HepG2 (cell line): ENCODE data around the gene POU6F1. TPM values are rescaled to one million over a fixed set of nuclear protein-coding genes. Genes with fewer than 3 reads are reported as not detected.

ENCODE experiments used
- ATAC-seq: fragments of 200-7000 bp; cut with Tn5 transposase; 3 replicates; pipeline ENCODE4 v1.9.1; 2020; ENCODE audit warnings: mild to moderate bottlenecking, moderate library complexity
- BruUV-seq: library from RNA; stranded (reverse); fragments of 400-500 nt; replicated peaks from 2 replicates; lab custom pipeline; 2021; lab: Mats Ljungman, UMichigan
- CTCF ChIA-PET: fragments of 300-600 bp; formaldehyde crosslinking; extraction: SDS; loops from one replicate; lab custom pipeline; 2021; ENCODE audit warnings: low total read pairs, inconsistent platforms, low intra/inter-chr PET ratio; lab: Yijun Ruan, JAX
- POLR2A ChIA-PET: fragments of 350-600 bp; sonication (Branson Sonifier 250); formaldehyde crosslinking; loops from one replicate; lab custom pipeline; 2020; ENCODE audit warnings: antibody characterized with exemption, inconsistent platforms; lab: Yijun Ruan, JAX
- DNase-seq: peaks from one replicate; pipeline ENCODE4 v3.0.0-alpha.2; 2015; ENCODE audit warnings: low spot score
- FAIRE-seq: peaks from 3 replicates; lab custom pipeline; 2011; peaks lifted over from hg19 to GRCh38; lab: Jason Lieb, UNC
- H2AFZ ChIP-seq: one replicate; pipeline ENCODE4 v1.6.1; 2011; ENCODE audit warnings: low read length, inconsistent platforms
- H3K27ac ChIP-seq: fragments of 300-600 bp; 3 replicates; pipeline ENCODE4 v1.8.0; 2011; ENCODE audit warnings: mixed run types, mild to moderate bottlenecking, mixed read lengths, low read length, inconsistent platforms; ENCODE audit not compliant: insufficient read depth; ENCODE audit errors: extremely low read length
- H3K27me3 ChIP-seq, 2 experiments: fragments of 200-600 bp in 1 of 2; 2 replicates in 1 of 2; 3 replicates in 1 of 2; pipeline versions ENCODE4 v1.6.0 to v1.8.0; 2011; ENCODE audit warnings: low read length in 2 of 2, mild to moderate bottlenecking in 2 of 2, moderate library complexity in 2 of 2, inconsistent platforms in 1 of 2; ENCODE audit not compliant: insufficient read depth in 2 of 2, control insufficient read depth in 1 of 2
- H3K36me3 ChIP-seq, 2 experiments: fragments of 200-600 bp in 1 of 2; replicated peaks in 1 of 2; 2 replicates in 1 of 2; 3 replicates in 1 of 2; pipeline versions ENCODE4 v1.5.1 to v1.8.0; 2011; ENCODE audit warnings: low read length in 2 of 2, inconsistent platforms in 1 of 2; ENCODE audit not compliant: insufficient read depth in 2 of 2, control insufficient read depth in 1 of 2
- H3K4me1 ChIP-seq: 2 replicates; pipeline ENCODE4 v1.5.1; 2012; ENCODE audit warnings: low read length, inconsistent platforms; ENCODE audit not compliant: insufficient read depth
- H3K4me2 ChIP-seq: 2 replicates; pipeline ENCODE4 v1.6.0; 2011; ENCODE audit warnings: low read depth, low read length, inconsistent platforms
- H3K4me3 ChIP-seq, 3 experiments: fragments of 200-600 bp in 1 of 3; sonication (generic), shearing (Covaris generic) in 1 of 3; replicated peaks in 1 of 3; 2 replicates each; pipeline ENCODE4 v1.5.1; 2011 to 2016; ENCODE audit warnings: low read length in 3 of 3, inconsistent platforms in 2 of 3, low read depth in 2 of 3, mild to moderate bottlenecking in 2 of 3, control low read depth in 1 of 3, mixed read lengths in 1 of 3; ENCODE audit not compliant: insufficient read depth in 1 of 3
- H3K79me2 ChIP-seq: one replicate; pipeline ENCODE4 v1.6.1; 2011; ENCODE audit warnings: low read length, inconsistent platforms; ENCODE audit not compliant: insufficient read depth
- H3K9ac ChIP-seq: 2 replicates; pipeline ENCODE4 v1.6.0; 2011; ENCODE audit warnings: mild to moderate bottlenecking, low read depth, low read length, inconsistent platforms; ENCODE audit not compliant: insufficient read depth
- H3K9me3 ChIP-seq: 2 replicates; pipeline ENCODE4 v1.5.1; 2012; ENCODE audit warnings: mild to moderate bottlenecking, low read length
- H4K20me1 ChIP-seq: 2 replicates; pipeline ENCODE4 v1.6.0; 2011; ENCODE audit warnings: inconsistent platforms, mild to moderate bottlenecking, low read length, moderate library complexity; ENCODE audit not compliant: insufficient read depth
- EP300 ChIP-seq, 3 experiments: sonication (generic) in 1 of 3; formaldehyde crosslinking in 1 of 3; IDR thresholded peaks; 2 replicates each; pipeline versions ENCODE4 v1.5.1 to v1.6.1; 2011 to 2020; ENCODE audit warnings: low read depth in 2 of 3, low read length in 2 of 3, borderline replicate concordance in 1 of 3, improper control_type of control experiment in 1 of 3, mild to moderate bottlenecking in 1 of 3, missing genetic modification reagents in 1 of 3, moderate library complexity in 1 of 3
- ETV5 ChIP-seq: IDR thresholded peaks from 2 replicates; pipeline ENCODE4 v1.6.1; 2018; ENCODE audit warnings: missing biosample characterization, missing genetic modification reagents, inconsistent platforms, borderline replicate concordance
- HDAC1 ChIP-seq: sonication (generic); formaldehyde crosslinking; IDR thresholded peaks from 2 replicates; pipeline ENCODE4 v1.5.1; 2020; ENCODE audit warnings: mild to moderate bottlenecking, missing genetic modification reagents
- MAFF ChIP-seq: IDR thresholded peaks from 2 replicates; pipeline ENCODE4 v1.6.1; 2011; ENCODE audit warnings: low read depth, low read length, improper control_type of control experiment
- NCOA2 ChIP-seq: sonication (generic); formaldehyde crosslinking; IDR thresholded peaks from 2 replicates; pipeline ENCODE4 v1.8.0; 2022; ENCODE audit warnings: inconsistent platforms
- NFE2L2 ChIP-seq: fragments of 150-350 bp; IDR thresholded peaks from 2 replicates; pipeline ENCODE4 v1.6.1; 2014; ENCODE audit warnings: low read length
- PHF8 ChIP-seq: sonication (generic); formaldehyde crosslinking; IDR thresholded peaks from 2 replicates; pipeline ENCODE4 v1.5.0; 2020; ENCODE audit warnings: missing genetic modification reagents
- SRSF1 ChIP-seq: fragments of 200-400 bp; formaldehyde crosslinking; optimal IDR thresholded peaks from 2 replicates; pipeline ENCODE3; 2017; ENCODE audit warnings: mild to moderate bottlenecking, low read depth, low read length, moderate library complexity
- YEATS4 ChIP-seq: sonication (generic); formaldehyde crosslinking; IDR thresholded peaks from 2 replicates; pipeline ENCODE4 v1.4.0; 2020; ENCODE audit warnings: missing genetic modification reagents, borderline replicate concordance
- ZKSCAN5 ChIP-seq: sonication (generic); formaldehyde crosslinking; IDR thresholded peaks from 2 replicates; pipeline ENCODE4 v1.5.1; 2020; ENCODE audit warnings: mild to moderate bottlenecking, missing genetic modification reagents
- ZMYM3 ChIP-seq: sonication (generic); formaldehyde crosslinking; IDR thresholded peaks from 2 replicates; pipeline ENCODE4 v1.5.1; 2020; ENCODE audit warnings: mild to moderate bottlenecking, missing genetic modification reagents
- ZNF333 ChIP-seq: sonication (generic); formaldehyde crosslinking; IDR thresholded peaks from 2 replicates; pipeline ENCODE4 v1.4.0; 2020; ENCODE audit warnings: mild to moderate bottlenecking, missing genetic modification reagents, borderline replicate concordance
- ZNF530 ChIP-seq: sonication (generic); formaldehyde crosslinking; IDR thresholded peaks from 2 replicates; pipeline ENCODE4 v1.5.0; 2020; ENCODE audit warnings: low read depth, mild to moderate bottlenecking, missing genetic modification reagents
- ZNF557 ChIP-seq: sonication (generic); formaldehyde crosslinking; IDR thresholded peaks from 2 replicates; pipeline ENCODE4 v1.4.0; 2020; ENCODE audit warnings: missing genetic modification reagents
- ZNF564 ChIP-seq: sonication (generic); formaldehyde crosslinking; IDR thresholded peaks from 2 replicates; pipeline ENCODE4 v1.8.1; 2023; ENCODE audit warnings: mild to moderate bottlenecking, missing genetic modification reagents
- ZSCAN9 ChIP-seq: IDR thresholded peaks from 2 replicates; pipeline ENCODE4 v1.6.1; 2016; ENCODE audit warnings: borderline replicate concordance
- WGBS: methylation state at CpG from one replicate; pipeline ENCODE4 v1.1.6; 2017; ENCODE audit warnings: low lambda C conversion rate; 5-methylcytosine and 5-hydroxymethylcytosine counted together
- in situ Hi-C: cut with HindIII; loops from 2 replicates; pipeline ENCODE4 v1.10.0; 2017; ENCODE audit warnings: low pct_unique_long_range_greater_than_20kb; ENCODE audit not compliant: extremely low pct_ligation_motif_present
- intact Hi-C: fragments of 100-400 bp; cut with micrococcal nuclease; formaldehyde crosslinking; loops from one replicate; pipeline ENCODE4 v1.10.0; 2022; ENCODE audit not compliant: unreplicated experiment
- polyA plus RNA-seq, 8 experiments: library from polyadenylated mRNA; depleted of rRNA in 3 of 8; stranded (reverse) in 7 of 8; unstranded in 1 of 8; fragments of >200 nt; fragmentation: Illumina TruSeq in 4 of 8; extraction: Trizol in 4 of 8; gene quantifications; 2 replicates each; pipeline versions ENCODE4 v1.2.1 to v1.2.3, GENCODE V29; 2011 to 2016; ENCODE audit warnings: low read depth in 4 of 8, missing spikeins in 1 of 8, mixed read lengths in 1 of 8; ENCODE audit not compliant: insufficient read depth in 1 of 8
- total RNA-seq, 5 experiments: library from RNA; depleted of rRNA; stranded (reverse); fragments of >200 nt; fragmentation: Illumina TruSeq; extraction: Trizol; gene quantifications; 2 replicates each; pipeline ENCODE4 v1.2.3, GENCODE V29; 2016; ENCODE audit warnings: low read depth in 1 of 5
- TF ChIP-seq, protein P1 (sequence below): sonication (generic); formaldehyde crosslinking; IDR thresholded peaks from 2 replicates; pipeline ENCODE4 v1.4.0; 2020; ENCODE audit warnings: missing genetic modification reagents
- TF ChIP-seq, protein P2 (sequence below): sonication (generic); formaldehyde crosslinking; IDR thresholded peaks from 2 replicates; pipeline ENCODE4 v1.4.0; 2020; ENCODE audit warnings: mild to moderate bottlenecking, missing genetic modification reagents

The POU6F1 gene
- total and polyA plus RNA-seq, 2 of the 13 experiments (the other 11 are each of a cell fraction or from before 2014, with no cell fraction given), result 0.48 to 0.51 TPM

DNA sequence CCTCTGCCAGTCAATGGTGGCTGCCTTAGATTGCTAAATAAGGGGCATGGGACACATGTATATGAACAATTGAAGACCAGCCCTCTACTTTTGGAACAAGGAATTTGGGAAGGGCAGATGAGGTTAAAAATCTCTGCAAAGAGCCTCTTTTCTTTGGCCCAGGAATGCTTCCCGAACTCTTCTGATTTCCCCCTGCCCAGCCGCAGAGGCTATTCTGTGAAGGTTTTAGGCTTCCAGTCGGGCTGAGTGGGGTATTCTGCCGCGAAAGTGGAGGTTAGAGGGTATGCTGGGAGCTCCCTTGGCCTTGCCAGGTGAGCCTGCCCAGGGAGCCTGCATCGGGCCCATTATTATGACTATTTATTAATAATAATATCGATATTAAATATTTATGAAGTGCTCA lies 1.2 kb downstream of the POU6F1 start:
- Histone ChIP-seq H2AFZ (no peak overlapping the region), H3K9me3 (no peaks in the 10 kb centered on the region), H3K36me3 (no peaks in the 10 kb centered on the region), H4K20me1 (no peaks in the 10 kb centered on the region), H3K79me2 (no peaks in the 10 kb centered on the region), H3K4me2 (peak overlapping the region; percentile 75), H3K27me3 (no peaks in the 10 kb centered on the region; a peak in 1 of 5 replicates), H3K27ac (no peak overlapping the region), H3K4me3 (peak overlapping the region; percentile 71 to 79 (median 73); a peak in 4 of 6 replicates), H3K4me1 (peaks cover 16% of the 10 kb centered on the region), H3K9ac (no peak overlapping the region)
- in situ Hi-C loops, result no loop called here
- BruUV-seq, result no TSS peak
- WGBS, result 41% methylated on average over 7 of the region's 7 CpGs
- intact Hi-C loops, result no loop called here
- DNase-seq (no peak), FAIRE-seq (no peak), ATAC-seq (no peak)
- CTCF ChIA-PET, result no interaction called here
- TF ChIP-seq HDAC1 (CRISPR knock-in tag), result 0 out of 2 replicates have a peak, but pooled peaks have one; percentile 34
- TF ChIP-seq ZKSCAN5 (CRISPR knock-in tag), result no peak
- POLR2A ChIA-PET, result interaction anchor here (1.1 to 2.6 kb wide), 4 partner anchors 12 to 452 kb away, joined by 3 to 15 read pairs (median 4); partner anchors contain the start of gene CSRNP2

DNA sequence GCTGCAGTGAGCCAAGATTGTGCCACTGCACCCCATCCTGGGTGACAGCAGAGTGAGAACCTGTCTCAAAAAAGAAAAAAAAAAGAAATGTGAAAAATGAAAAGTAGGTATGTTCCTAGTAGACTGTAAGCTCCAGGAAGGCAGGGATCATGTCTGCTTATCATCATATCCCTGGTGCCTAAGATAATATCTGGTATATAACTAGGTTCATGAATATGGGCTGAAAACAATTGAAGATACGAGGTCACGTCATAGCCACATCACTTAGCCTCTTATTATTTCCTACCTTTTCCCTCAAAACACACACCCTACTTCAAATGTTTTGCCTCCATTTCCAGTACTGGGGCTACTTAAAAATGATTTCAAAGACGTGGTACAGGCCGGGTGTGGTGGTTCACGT lies 3.0 kb downstream of the POU6F1 start:
- CTCF ChIA-PET, result no interaction called here
- WGBS, result 82% methylated on average over 5 of the region's 5 CpGs
- TF ChIP-seq, protein P1, sequence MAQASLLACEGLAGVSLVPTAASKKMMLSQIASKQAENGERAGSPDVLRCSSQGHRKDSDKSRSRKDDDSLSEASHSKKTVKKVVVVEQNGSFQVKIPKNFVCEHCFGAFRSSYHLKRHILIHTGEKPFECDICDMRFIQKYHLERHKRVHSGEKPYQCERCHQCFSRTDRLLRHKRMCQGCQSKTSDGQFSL (CRISPR knock-in tag), result no peak
- TF ChIP-seq, protein P2, sequence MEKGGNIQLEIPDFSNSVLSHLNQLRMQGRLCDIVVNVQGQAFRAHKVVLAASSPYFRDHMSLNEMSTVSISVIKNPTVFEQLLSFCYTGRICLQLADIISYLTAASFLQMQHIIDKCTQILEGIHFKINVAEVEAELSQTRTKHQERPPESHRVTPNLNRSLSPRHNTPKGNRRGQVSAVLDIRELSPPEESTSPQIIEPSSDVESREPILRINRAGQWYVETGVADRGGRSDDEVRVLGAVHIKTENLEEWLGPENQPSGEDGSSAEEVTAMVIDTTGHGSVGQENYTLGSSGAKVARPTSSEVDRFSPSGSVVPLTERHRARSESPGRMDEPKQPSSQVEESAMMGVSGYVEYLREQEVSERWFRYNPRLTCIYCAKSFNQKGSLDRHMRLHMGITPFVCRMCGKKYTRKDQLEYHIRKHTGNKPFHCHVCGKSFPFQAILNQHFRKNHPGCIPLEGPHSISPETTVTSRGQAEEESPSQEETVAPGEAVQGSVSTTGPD, result no peak
- no peak for TF ChIP-seq ZSCAN9 (CRISPR knock-in tag)
- TF ChIP-seq NCOA2 (CRISPR knock-in tag), result no peak
- TF ChIP-seq ZNF333 (CRISPR knock-in tag), result no peak
- no peak for TF ChIP-seq SRSF1
- TF ChIP-seq NFE2L2, result no peak
- no peak for TF ChIP-seq PHF8
- TF ChIP-seq ZNF564 (CRISPR knock-in tag), result no peak
- no peak for TF ChIP-seq ZNF557 (CRISPR knock-in tag)
- no peak for TF ChIP-seq MAFF
- TF ChIP-seq YEATS4 (CRISPR knock-in tag), result no peak
- no peak for TF ChIP-seq ETV5
- no peak for TF ChIP-seq ZMYM3 (CRISPR knock-in tag)
- TF ChIP-seq ZNF530 (CRISPR knock-in tag), result no peak
- no peak for TF ChIP-seq EP300 (IDR thresholded peaks at IDR 0.05; ENCODE audit: low read depth in 2 of 2, low read length in 2 of 2)
- TF ChIP-seq EP300 (CRISPR knock-in tag; IDR thresholded peaks at IDR 0.05; ENCODE audit: borderline replicate concordance), result no peak

More for the DNA sequence above, 3.0 kb downstream of the POU6F1 start:
- no peak overlapping the region for H3K27ac ChIP-seq
- H3K27me3 ChIP-seq, result no peaks in the 10 kb centered on the region; a peak in 1 of 5 replicates
- no peaks in the 10 kb centered on the region for H3K36me3 ChIP-seq
- ATAC-seq, result no peak
- DNase-seq, result no peak
- no peak overlapping the region for H2AFZ ChIP-seq
- intact Hi-C loops (no loop called here), in situ Hi-C loops (no loop called here)
- FAIRE-seq, result no peak
- no peaks in the 10 kb centered on the region for H3K79me2 ChIP-seq
- peaks cover 15% of the 10 kb centered on the region for H3K4me1 ChIP-seq
- H3K9me3 ChIP-seq, result no peaks in the 10 kb centered on the region
- H4K20me1 ChIP-seq, result no peaks in the 10 kb centered on the region
- no peak overlapping the region for H3K4me3 ChIP-seq
- no TSS peak for BruUV-seq
- no peak overlapping the region for H3K4me2 ChIP-seq
- H3K9ac ChIP-seq, result no peak overlapping the region
- POLR2A ChIA-PET, result no interaction called here
